Measurements from ENCODE around the gene ZNF536.

DNA sequence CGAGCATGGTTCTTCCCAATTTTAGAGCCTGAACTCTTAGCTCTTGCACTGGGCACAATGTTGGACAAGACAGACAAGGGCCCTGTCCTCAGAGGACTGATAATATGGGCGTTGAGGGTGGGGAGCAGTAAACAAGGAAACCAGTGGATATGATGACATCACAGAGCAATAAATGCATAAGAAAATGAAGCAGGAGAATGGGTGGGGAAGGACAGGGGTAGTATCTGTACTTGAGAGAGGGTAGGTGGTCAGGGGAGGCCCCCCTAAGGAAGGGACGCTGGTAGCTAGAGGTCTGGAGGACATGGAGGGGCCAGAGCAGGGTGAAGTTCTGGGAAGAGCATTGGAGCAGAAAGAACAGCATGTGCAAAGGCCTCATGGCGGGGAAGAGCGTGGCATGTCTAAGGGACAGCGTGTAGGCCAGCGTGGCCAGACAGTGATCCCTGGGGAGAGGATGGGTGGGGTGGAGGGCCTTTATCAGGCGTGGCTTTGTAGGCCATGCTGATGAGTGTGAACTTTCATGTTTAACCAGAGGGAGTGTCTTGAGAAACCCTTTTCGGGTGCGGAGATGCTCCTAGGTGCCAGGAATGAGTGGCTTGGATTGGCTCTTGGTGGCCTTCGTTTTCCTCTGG, 15.1 kb upstream of the ZNF536 start:
- TF ChIP-seq, protein P1, sequence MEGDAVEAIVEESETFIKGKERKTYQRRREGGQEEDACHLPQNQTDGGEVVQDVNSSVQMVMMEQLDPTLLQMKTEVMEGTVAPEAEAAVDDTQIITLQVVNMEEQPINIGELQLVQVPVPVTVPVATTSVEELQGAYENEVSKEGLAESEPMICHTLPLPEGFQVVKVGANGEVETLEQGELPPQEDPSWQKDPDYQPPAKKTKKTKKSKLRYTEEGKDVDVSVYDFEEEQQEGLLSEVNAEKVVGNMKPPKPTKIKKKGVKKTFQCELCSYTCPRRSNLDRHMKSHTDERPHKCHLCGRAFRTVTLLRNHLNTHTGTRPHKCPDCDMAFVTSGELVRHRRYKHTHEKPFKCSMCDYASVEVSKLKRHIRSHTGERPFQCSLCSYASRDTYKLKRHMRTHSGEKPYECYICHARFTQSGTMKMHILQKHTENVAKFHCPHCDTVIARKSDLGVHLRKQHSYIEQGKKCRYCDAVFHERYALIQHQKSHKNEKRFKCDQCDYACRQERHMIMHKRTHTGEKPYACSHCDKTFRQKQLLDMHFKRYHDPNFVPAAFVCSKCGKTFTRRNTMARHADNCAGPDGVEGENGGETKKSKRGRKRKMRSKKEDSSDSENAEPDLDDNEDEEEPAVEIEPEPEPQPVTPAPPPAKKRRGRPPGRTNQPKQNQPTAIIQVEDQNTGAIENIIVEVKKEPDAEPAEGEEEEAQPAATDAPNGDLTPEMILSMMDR (optimal IDR thresholded peaks at IDR 0.05 in 1 of 3, IDR thresholded peaks at IDR 0.05 in 1 of 3, conservative IDR thresholded peaks at IDR 0.05 in 1 of 3; ENCODE audit: extremely low read depth in 1 of 3, insufficient read depth in 2 of 3, low read length in 3 of 3), result no peak
- TF ChIP-seq EZH2 (IDR thresholded peaks at IDR 0.05; ENCODE audit: low read length), result no peak

Measured in keratinocyte (primary cell).